Spleen (tissue), 7 donors: ENCODE measurements around the gene TRIAP1.
"Not testable (repeated sequence)": the region's sequence is repeated elsewhere in the genome, so short reads cannot be mapped to it uniquely, and the experiment has no call there.

Experiments
- POLR2A ChIP-seq, 3 donors: fragments of 450-650 bp; IDR thresholded peaks; one replicate each; pipeline ENCODE4 v1.5.1; 2017; ENCODE audit warnings: antibody characterized with exemption in 3 of 3, mild to moderate bottlenecking in 1 of 3
- POLR2AphosphoS5 ChIP-seq, 3 donors: sonication (generic); formaldehyde crosslinking; IDR thresholded peaks; one replicate each; pipeline ENCODE4 v1.5.1; 2017; ENCODE audit warnings: antibody characterized with exemption in 3 of 3
- TF ChIP-seq, protein P1 (sequence below), 11 experiments: fragments of 200-600 bp in 7 of 11; fragments of 450-650 bp in 4 of 11; sonication (generic) in 4 of 11; IDR thresholded peaks in 8 of 11; conservative IDR thresholded peaks in 3 of 11; 1 replicate in 7 of 11; 2 replicates in 4 of 11; pipeline versions ENCODE4 v1.4.0 to v1.8.0; 2016 to 2021; ENCODE audit warnings: antibody characterized with exemption in 11 of 11, inconsistent platforms in 4 of 11, mild to moderate bottlenecking in 1 of 11
- donor health status: DM: no; HTN: no; CAD: no; lungs with moderate emphysema.
- donor health status: DM: no; HTN: no; CAD: no.
- donor health status: DM: no; HTN: no; CAD: no.

DNA sequence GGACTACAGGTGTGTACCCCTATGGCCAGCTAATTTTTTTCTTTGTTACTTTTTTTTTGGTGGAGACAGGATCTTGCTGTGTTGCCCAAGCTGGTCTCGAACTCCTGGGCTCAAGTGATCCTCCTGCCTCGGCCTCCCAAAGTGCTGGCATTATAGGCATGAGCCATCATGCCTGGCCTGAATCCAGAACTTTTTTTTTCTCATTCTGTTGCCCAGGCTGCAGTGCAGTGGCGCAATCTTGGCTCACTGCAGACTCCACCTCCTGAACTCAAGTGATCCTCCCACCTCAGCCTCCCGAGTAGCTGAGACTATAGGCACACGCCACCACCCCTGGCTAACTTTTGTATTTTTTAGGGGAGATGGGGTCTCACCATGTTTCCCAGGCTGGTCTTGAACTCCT lies 6.3 kb upstream of the TRIAP1 start:
- TF ChIP-seq POLR2AphosphoS5 (IDR thresholded peaks at IDR 0.05), result peak in 2 of 3 donors; percentile 13 to 17
- TF ChIP-seq, protein P1, sequence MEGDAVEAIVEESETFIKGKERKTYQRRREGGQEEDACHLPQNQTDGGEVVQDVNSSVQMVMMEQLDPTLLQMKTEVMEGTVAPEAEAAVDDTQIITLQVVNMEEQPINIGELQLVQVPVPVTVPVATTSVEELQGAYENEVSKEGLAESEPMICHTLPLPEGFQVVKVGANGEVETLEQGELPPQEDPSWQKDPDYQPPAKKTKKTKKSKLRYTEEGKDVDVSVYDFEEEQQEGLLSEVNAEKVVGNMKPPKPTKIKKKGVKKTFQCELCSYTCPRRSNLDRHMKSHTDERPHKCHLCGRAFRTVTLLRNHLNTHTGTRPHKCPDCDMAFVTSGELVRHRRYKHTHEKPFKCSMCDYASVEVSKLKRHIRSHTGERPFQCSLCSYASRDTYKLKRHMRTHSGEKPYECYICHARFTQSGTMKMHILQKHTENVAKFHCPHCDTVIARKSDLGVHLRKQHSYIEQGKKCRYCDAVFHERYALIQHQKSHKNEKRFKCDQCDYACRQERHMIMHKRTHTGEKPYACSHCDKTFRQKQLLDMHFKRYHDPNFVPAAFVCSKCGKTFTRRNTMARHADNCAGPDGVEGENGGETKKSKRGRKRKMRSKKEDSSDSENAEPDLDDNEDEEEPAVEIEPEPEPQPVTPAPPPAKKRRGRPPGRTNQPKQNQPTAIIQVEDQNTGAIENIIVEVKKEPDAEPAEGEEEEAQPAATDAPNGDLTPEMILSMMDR (IDR thresholded peaks at IDR 0.05 in 8 of 11, conservative IDR thresholded peaks at IDR 0.05 in 3 of 11), result not testable (repeated sequence)
- not testable (repeated sequence) for TF ChIP-seq POLR2A (IDR thresholded peaks at IDR 0.05)
